GM21786 (cell line): ENCODE data around the gene BMPR1B.

Source experiments
- ATAC-seq: cut with Tn5 transposase; IDR thresholded peaks from one replicate; pipeline ENCODE4 v1.9.1; 2021; ENCODE audit not compliant: unreplicated experiment

Gene BMPR1B

GRCh38 chr4:94947681-94948108, 189.9 kb downstream of the BMPR1B start:
- no peak for ATAC-seq

GRCh38 chr4:94954251-94954650, 196.5 kb downstream of the BMPR1B start:
- ATAC-seq, result no peak

- no peak for ATAC-seq
Measured at GRCh38 chr4:94957030-94957429, 199.3 kb downstream of the BMPR1B start.

- ATAC-seq, result no peak
Measured at GRCh38 chr4:94959307-94959706, 201.6 kb downstream of the BMPR1B start.

- no peak for ATAC-seq
Measured at GRCh38 chr4:94960708-94961107, 203.0 kb downstream of the BMPR1B start.

- no peak for ATAC-seq
Measured at GRCh38 chr4:94961420-94961819, 203.7 kb downstream of the BMPR1B start.

GRCh38 chr4:94962484-94962883, 204.7 kb downstream of the BMPR1B start:
- no peak for ATAC-seq

GRCh38 chr4:94965852-94966251, 208.1 kb downstream of the BMPR1B start:
- ATAC-seq, result no peak

- ATAC-seq, result no peak
Measured at GRCh38 chr4:94968493-94968892, 210.7 kb downstream of the BMPR1B start.

- ATAC-seq, result no peak
Measured at GRCh38 chr4:94970650-94971049, 212.9 kb downstream of the BMPR1B start.

- ATAC-seq, result no peak
Measured at GRCh38 chr4:94974773-94975172, 217.0 kb downstream of the BMPR1B start.

GRCh38 chr4:94976371-94977011, 218.7 kb downstream of the BMPR1B start:
- ATAC-seq, result no peak

GRCh38 chr4:94978904-94979303, 221.1 kb downstream of the BMPR1B start:
- no peak for ATAC-seq

GRCh38 chr4:94979621-94980020, 221.9 kb downstream of the BMPR1B start:
- no peak for ATAC-seq

- peak; percentile 64 for ATAC-seq
Measured at GRCh38 chr4:94995684-94996394, 238.1 kb downstream of the BMPR1B start.

- no peak for ATAC-seq
Measured at GRCh38 chr4:95000076-95000648, 242.4 kb downstream of the BMPR1B start.

- no peak for ATAC-seq
Measured at GRCh38 chr4:95004912-95005311, 247.2 kb downstream of the BMPR1B start.

GRCh38 chr4:95007998-95008397, 250.2 kb downstream of the BMPR1B start:
- no peak for ATAC-seq

GRCh38 chr4:95013236-95013635, 255.5 kb downstream of the BMPR1B start:
- ATAC-seq, result no peak

- ATAC-seq, result no peak
Measured at GRCh38 chr4:95014068-95014467, 256.3 kb downstream of the BMPR1B start.

GRCh38 chr4:95017305-95018064, 259.7 kb downstream of the BMPR1B start:
- ATAC-seq, result no peak

GRCh38 chr4:95018785-95019184, 261.0 kb downstream of the BMPR1B start:
- ATAC-seq, result no peak
